Kidney epithelial cell (primary cell): ENCODE measurements around the gene ALKBH6. TPM values are rescaled to one million over a fixed set of nuclear protein-coding genes. Genes with fewer than 3 reads are reported as not detected.
A peak's percentile ranks its signal among the peaks of the same experiment; 100 is the strongest.

ENCODE experiments used
- DNase-seq: peaks from one replicate; pipeline ENCODE4 v3.0.0-alpha.2; 2010; ENCODE audit warnings: low read depth
- H3K27me3 ChIP-seq: 2 replicates; pipeline ENCODE4 v1.6.0; 2011; ENCODE audit warnings: low read length; ENCODE audit not compliant: control insufficient read depth, insufficient read depth
- H3K36me3 ChIP-seq: 2 replicates; pipeline ENCODE4 v1.5.1; 2011; ENCODE audit warnings: low read length; ENCODE audit not compliant: control insufficient read depth, insufficient read depth
- H3K4me3 ChIP-seq: 2 replicates; pipeline ENCODE4 v1.5.1; 2011; ENCODE audit warnings: low read depth, mild to moderate bottlenecking, control low read depth, low read length
- CTCF ChIP-seq: IDR thresholded peaks from 2 replicates; pipeline ENCODE4 v1.5.1; 2011; ENCODE audit warnings: mild to moderate bottlenecking, moderate library complexity, low read length, control low read depth, inconsistent platforms; ENCODE audit not compliant: insufficient read depth, poor library complexity, severe bottlenecking
- total RNA-seq: library from RNA; depleted of rRNA; stranded (reverse); fragments of >200 nt; gene quantifications from 2 replicates; pipeline ENCODE4 v1.2.3, GENCODE V29; 2015

ALKBH6 gene
- total RNA-seq, 1 donor from 2014 or later = 22.4 TPM

- no peaks in the 10 kb centered on the region for H3K36me3 ChIP-seq
- no peak for TF ChIP-seq CTCF
- no peak for DNase-seq
- H3K27me3 ChIP-seq = no peaks in the 10 kb centered on the region
- H3K4me3 ChIP-seq = no peak overlapping the region
Observed at GRCh38 chr19:36010402-36010801, 3.6 kb downstream of the ALKBH6 start.

GRCh38 chr19:36009633-36010379, 4.2 kb downstream of the ALKBH6 start:
- DNase-seq = no peak
- no peak for TF ChIP-seq CTCF
- Histone ChIP-seq H3K36me3 (no peaks in the 10 kb centered on the region), H3K4me3 (peak overlapping the region; percentile 31), H3K27me3 (no peaks in the 10 kb centered on the region)

- DNase-seq = no peak
- H3K4me3 ChIP-seq = peak overlapping the region; percentile 31
- no peak for TF ChIP-seq CTCF
- no peaks in the 10 kb centered on the region for H3K36me3 ChIP-seq
- no peaks in the 10 kb centered on the region for H3K27me3 ChIP-seq
Observed at GRCh38 chr19:36009220-36009619, 4.8 kb downstream of the ALKBH6 start.

GRCh38 chr19:36008336-36008978, 5.6 kb downstream of the ALKBH6 start, which contains the start of gene SYNE4:
SYNE4 (minus strand) TSS chr19:36008813; CDS start chr19:36008681, 132 bp downstream.
- Histone ChIP-seq H3K27me3 (no peaks in the 10 kb centered on the region), H3K36me3 (no peaks in the 10 kb centered on the region), H3K4me3 (peak within 1 kb of the TSS; percentile 34)
- no peak for TF ChIP-seq CTCF
- DNase-seq = no peak

- Histone ChIP-seq H3K27me3 (no peaks in the 10 kb centered on the region), H3K36me3 (no peaks in the 10 kb centered on the region), H3K4me3 (no peak overlapping the region)
- no peak for TF ChIP-seq CTCF
- no peak for DNase-seq
Observed at GRCh38 chr19:36006955-36007354, 7.1 kb downstream of the ALKBH6 start.
